Measurements from ENCODE around the gene ATAT1. TPM values are rescaled to one million over a fixed set of nuclear protein-coding genes. Genes with fewer than 3 reads are reported as not detected.

Gene ATAT1
- polyA plus RNA-seq, 1 donor (not counting 4 experiments of a cell fraction or from before 2014, with no cell fraction given), result 5.4 TPM

- H3K4me1 ChIP-seq (ENCODE audit: control insufficient read depth, extremely low read depth, insufficient read depth, low read length), result peaks cover 24% of the 10 kb centered on the region
- dilution Hi-C loops (cut with MboI; ENCODE audit: extremely low pct_ligation_motif_present, low sequenced_read_pairs), result no loop called here
- peaks cover 37% of the 10 kb centered on the region for H3K79me2 ChIP-seq (ENCODE audit: control insufficient read depth, insufficient read depth, low read length)
- H3K9ac ChIP-seq (ENCODE audit: control insufficient read depth, extremely low read depth, insufficient read depth, low read length), result no peak overlapping the region
- peaks cover 8% of the 10 kb centered on the region for H4K20me1 ChIP-seq (ENCODE audit: control insufficient read depth, extremely low read depth, insufficient read depth, low read length)
- H3K27ac ChIP-seq (ENCODE audit: control insufficient read depth, insufficient read depth, low read length), result peak overlapping the region; percentile 23
- peaks cover 13 to 38% of the 10 kb centered on the region in 2 experiments for H3K36me3 ChIP-seq (ENCODE audit: control insufficient read depth in 2 of 2, extremely low read depth in 1 of 2, insufficient read depth in 2 of 2, low read length in 2 of 2)
- TF ChIP-seq EZH2 (IDR thresholded peaks at IDR 0.05; ENCODE audit: low read length) (no peak), CTCF (optimal IDR thresholded peaks at IDR 0.05 in 1 of 3, IDR thresholded peaks at IDR 0.05 in 1 of 3, conservative IDR thresholded peaks at IDR 0.05 in 1 of 3; ENCODE audit: extremely low read depth in 1 of 3, insufficient read depth in 2 of 3, low read length in 3 of 3) (no peak)
- H3K27me3 ChIP-seq (ENCODE audit: control insufficient read depth, extremely low read depth, insufficient read depth, low read length), result no peaks in the 10 kb centered on the region
- H2AFZ ChIP-seq (ENCODE audit: control insufficient read depth, low read length), result no peak overlapping the region
- H3K4me2 ChIP-seq (ENCODE audit: control insufficient read depth, extremely low read depth, insufficient read depth, low read depth, low read length), result peak overlapping the region; percentile 4
- no peak overlapping the region for H3K4me3 ChIP-seq (ENCODE audit: control insufficient read depth in 2 of 3, extremely low read depth in 1 of 3, insufficient read depth in 2 of 3, low read depth in 1 of 3, low read length in 3 of 3)
- DNase-seq (ENCODE audit: low read depth, low spot score) (no peak), FAIRE-seq (no peak)
- H3K9me1 ChIP-seq (ENCODE audit: control insufficient read depth, extremely low read depth, insufficient read depth, low read length), result peaks cover 3% of the 10 kb centered on the region
- no peaks in the 10 kb centered on the region for H3K9me3 ChIP-seq (ENCODE audit: control insufficient read depth, low read depth, low read length)
Measured at GRCh38 chr6:30612687-30613248, 13.9 kb upstream of the ATAT1 start.

- dilution Hi-C loops (cut with MboI; ENCODE audit: extremely low pct_ligation_motif_present, low sequenced_read_pairs), result no loop called here
- TF ChIP-seq CTCF (optimal IDR thresholded peaks at IDR 0.05 in 1 of 3, IDR thresholded peaks at IDR 0.05 in 1 of 3, conservative IDR thresholded peaks at IDR 0.05 in 1 of 3; ENCODE audit: extremely low read depth in 1 of 3, insufficient read depth in 2 of 3, low read length in 3 of 3) (no peak), EZH2 (IDR thresholded peaks at IDR 0.05; ENCODE audit: low read length) (no peak)
- no peak overlapping the region for H2AFZ ChIP-seq (ENCODE audit: control insufficient read depth, low read length)
- no peak overlapping the region for H3K4me3 ChIP-seq (ENCODE audit: control insufficient read depth in 2 of 3, extremely low read depth in 1 of 3, insufficient read depth in 2 of 3, low read depth in 1 of 3, low read length in 3 of 3)
- no peaks in the 10 kb centered on the region for H3K27me3 ChIP-seq (ENCODE audit: control insufficient read depth, extremely low read depth, insufficient read depth, low read length)
- no peak for FAIRE-seq
- H4K20me1 ChIP-seq (ENCODE audit: control insufficient read depth, extremely low read depth, insufficient read depth, low read length), result peaks cover 8% of the 10 kb centered on the region
- no peaks in the 10 kb centered on the region for H3K9me3 ChIP-seq (ENCODE audit: control insufficient read depth, low read depth, low read length)
- peak overlapping the region; percentile 54 for H3K27ac ChIP-seq (ENCODE audit: control insufficient read depth, insufficient read depth, low read length)
- H3K9me1 ChIP-seq (ENCODE audit: control insufficient read depth, extremely low read depth, insufficient read depth, low read length), result peaks cover 3% of the 10 kb centered on the region
- H3K9ac ChIP-seq (ENCODE audit: control insufficient read depth, extremely low read depth, insufficient read depth, low read length), result peak overlapping the region; percentile 2
- DNase-seq (ENCODE audit: low read depth, low spot score), result no peak
- peaks cover 12 to 37% of the 10 kb centered on the region in 2 experiments for H3K36me3 ChIP-seq (ENCODE audit: control insufficient read depth in 2 of 2, extremely low read depth in 1 of 2, insufficient read depth in 2 of 2, low read length in 2 of 2)
- H3K79me2 ChIP-seq (ENCODE audit: control insufficient read depth, insufficient read depth, low read length), result peaks cover 40% of the 10 kb centered on the region
- H3K4me2 ChIP-seq (ENCODE audit: control insufficient read depth, extremely low read depth, insufficient read depth, low read depth, low read length), result peak overlapping the region; percentile 100
- peaks cover 24% of the 10 kb centered on the region for H3K4me1 ChIP-seq (ENCODE audit: control insufficient read depth, extremely low read depth, insufficient read depth, low read length)
Measured at GRCh38 chr6:30613251-30614043, 13.2 kb upstream of the ATAT1 start.
